Measurements from ENCODE around the gene RCOR3.
"Not testable (repeated sequence)": the region's sequence is repeated elsewhere in the genome, so short reads cannot be mapped to it uniquely, and the experiment has no call there.

Gene RCOR3

GRCh38 chr1:211341999-211342398 is 82.8 kb downstream of the RCOR3 start:
- no peak for DNase-seq

DNA sequence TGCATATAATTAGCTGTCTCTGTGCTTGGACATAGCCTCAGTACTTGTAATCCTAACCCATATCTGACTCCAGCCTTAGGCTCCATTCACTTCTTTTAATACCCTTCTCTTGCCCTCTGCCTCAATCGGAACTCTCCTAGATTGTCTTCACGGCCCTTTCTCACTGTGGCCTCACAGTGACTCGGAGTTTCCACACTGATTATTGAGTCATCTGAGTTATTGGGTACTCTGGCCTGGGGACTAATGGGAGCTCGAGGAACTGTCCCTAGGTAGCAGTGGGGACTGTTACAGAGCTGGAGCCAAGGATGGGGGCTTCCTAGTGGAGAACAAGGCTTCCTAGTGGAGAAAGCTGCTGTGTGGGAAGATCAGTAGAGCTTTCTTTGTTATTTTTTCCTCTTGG is 84.4 kb downstream of the RCOR3 start:
- no peak for DNase-seq

- no peak for DNase-seq
Observed at GRCh38 chr1:211344152-211344618, 85.0 kb downstream of the RCOR3 start.

GRCh38 chr1:211345719-211346118 is 86.6 kb downstream of the RCOR3 start:
- DNase-seq: no peak

- no peak for DNase-seq
Observed at GRCh38 chr1:211347077-211347844, 88.1 kb downstream of the RCOR3 start.

DNA sequence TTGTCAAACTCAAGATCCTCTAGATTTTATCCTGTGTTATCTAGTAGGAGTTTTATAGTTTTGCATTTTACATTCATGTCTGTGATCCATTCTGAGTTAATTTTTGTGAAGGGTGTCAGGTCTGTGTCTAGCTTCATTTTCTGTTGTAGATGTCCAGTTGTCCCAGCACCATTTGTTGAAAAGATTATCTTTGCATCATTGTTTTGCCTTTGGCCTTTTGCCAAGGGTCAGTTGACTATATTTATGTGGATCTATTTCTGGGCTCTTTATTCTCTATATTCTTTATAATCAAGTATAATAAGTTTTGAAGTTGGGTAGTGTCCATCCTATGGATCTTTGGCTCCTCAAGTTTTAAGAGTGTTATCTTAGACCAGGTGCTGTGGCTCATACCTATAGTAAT is 89.4 kb downstream of the RCOR3 start:
- no peak for DNase-seq

DNA sequence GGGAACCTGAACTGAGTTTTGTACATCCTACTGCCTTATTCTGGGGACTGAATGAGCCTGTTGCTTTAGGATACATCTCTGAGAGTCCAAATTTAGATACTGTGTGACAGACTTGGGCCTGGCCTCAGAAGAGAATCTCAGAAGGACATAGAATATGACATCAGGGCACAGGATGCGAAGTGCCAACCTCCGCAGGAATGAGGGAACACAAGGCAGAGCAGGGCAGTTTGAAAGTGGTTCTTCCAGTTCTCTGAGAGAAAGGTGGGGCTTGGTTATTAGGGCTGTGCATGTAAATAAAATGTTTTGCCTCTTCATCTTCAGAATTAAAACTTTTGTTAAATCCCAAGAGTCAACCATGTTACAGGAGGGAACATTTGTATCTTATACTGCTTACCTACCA is 90.6 kb downstream of the RCOR3 start:
- no peak for DNase-seq

GRCh38 chr1:211352055-211352454 is 92.9 kb downstream of the RCOR3 start:
- DNase-seq: not testable (repeated sequence)

DNA sequence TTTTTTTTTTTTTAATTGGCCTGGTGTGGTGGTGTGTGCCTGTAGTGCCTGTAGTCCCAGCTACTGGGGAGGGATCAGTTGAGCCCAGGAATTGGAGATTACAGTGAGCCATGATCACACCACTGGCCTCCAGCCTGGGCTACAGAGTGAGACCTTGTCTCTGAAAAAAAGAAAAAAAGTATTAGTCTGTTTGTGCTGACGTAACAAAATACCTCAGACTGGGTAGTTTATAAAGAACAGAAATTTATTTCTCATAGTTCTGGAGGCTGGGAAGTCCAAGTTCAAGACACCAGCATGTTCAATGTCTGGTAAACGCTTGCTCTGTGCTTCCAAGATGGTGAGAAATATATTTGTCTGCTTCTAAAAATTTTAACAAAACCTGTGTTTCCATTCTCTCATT is 93.3 kb downstream of the RCOR3 start:
- no peak for DNase-seq

DNA sequence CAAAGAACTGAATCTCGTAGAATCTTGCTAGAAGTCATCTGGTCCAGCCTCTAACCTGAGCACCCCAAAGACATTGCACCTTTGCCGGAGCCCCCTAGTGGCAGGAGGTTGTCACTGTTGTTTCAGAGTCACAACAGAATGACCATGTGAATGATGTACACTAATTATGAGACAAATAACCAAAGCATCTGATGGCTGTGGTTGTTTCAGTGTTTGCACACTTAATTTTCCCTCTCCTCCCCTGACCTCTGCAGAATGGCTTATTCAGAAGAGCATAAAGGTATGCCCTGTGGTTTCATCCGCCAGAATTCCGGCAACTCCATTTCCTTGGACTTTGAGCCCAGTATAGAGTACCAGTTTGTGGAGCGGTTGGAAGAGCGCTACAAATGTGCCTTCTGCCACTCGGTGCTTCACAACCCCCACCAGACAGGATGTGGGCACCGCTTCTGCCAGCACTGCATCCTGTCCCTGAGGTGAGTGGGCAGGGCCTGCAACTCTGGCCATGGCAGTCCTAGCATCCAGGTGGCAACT is 93.9 kb downstream of the RCOR3 start:
- DNase-seq: peak; percentile 64

DNA sequence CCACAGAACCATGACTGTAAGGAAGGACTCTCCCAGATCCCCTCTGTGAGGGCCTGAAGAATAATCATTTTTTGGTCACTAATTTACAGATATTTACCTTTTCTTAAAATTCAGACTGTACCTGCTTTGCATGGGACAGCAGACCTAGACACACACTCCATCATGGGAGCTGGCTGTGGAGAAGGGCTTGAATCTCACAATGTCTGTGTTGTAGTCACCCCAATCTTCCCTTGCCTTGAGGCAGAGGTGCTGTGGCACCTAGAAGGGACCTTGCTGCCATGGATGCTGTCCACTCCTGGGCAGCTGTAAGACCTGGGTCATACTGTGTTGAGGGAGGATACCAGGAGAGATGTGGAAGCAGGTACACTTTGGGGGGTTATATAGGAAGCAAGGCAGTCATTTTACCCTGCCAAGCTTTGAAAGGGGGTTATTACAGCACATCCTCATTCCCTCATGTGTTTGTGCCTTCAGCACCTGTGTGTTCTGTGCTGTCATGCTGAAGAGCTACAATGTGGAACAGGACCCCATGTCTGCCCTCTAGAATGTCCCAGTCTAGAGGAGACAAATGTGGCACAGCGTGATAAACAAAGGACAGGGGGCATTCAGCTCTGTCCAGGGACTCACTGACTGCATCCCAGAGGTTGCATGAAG is 94.5 kb downstream of the RCOR3 start:
- DNase-seq: no peak

DNA sequence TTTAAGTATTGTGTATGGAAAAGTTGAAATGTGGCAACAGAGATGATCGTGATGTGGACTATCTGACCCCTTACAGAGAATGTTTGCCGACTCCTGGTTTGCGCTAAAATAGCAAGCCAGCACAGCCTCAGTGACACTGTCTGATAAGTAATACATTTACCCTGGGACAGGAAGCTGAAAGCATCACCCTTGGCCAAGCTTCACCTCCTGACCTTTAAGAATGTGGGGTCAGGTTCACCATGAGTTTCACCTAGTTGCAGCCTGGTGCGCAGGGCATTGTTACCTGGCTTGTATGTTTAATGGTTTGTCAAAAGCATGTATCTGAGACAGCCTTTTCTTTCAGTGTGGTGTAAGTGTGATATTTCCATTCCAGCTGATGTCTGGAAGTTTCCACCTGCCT is 96.7 kb downstream of the RCOR3 start:
- DNase-seq: no peak

GRCh38 chr1:211356723-211357407 is 97.7 kb downstream of the RCOR3 start:
- no peak for DNase-seq

GRCh38 chr1:211358685-211359084 is 99.5 kb downstream of the RCOR3 start:
- DNase-seq: no peak

DNA sequence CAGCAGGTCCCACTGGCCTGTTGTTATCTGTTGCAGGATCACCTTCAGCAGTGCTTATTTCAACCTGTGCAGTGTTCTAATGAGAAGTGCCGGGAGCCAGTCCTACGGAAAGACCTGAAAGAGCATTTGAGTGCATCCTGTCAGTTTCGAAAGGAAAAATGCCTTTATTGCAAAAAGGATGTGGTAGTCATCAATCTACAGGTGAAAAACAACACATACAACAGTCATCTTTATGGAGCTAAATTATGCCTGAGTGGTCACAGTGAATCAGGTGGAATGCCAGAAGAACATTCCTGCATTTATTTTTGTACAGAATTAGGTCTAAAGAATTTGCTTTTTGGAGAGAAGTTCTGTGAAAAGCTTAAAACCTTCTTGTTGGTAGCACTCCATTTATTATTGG is 100.7 kb downstream of the RCOR3 start:
- DNase-seq: no peak

GRCh38 chr1:211361202-211361601 is 102.0 kb downstream of the RCOR3 start:
- no peak for DNase-seq
